HEK293 (cell line): Measurements from ENCODE around the gene MIR17HG.

Experiments used
- AEBP2 ChIP-seq: fragments of 450-650 bp; formaldehyde crosslinking; IDR thresholded peaks from 2 replicates; pipeline ENCODE4 v1.5.1; 2016; ENCODE audit warnings: missing biosample characterization, missing genetic modification characterization, borderline replicate concordance
- BCL11A ChIP-seq: fragments of 450-650 bp; formaldehyde crosslinking; IDR thresholded peaks from 2 replicates; pipeline ENCODE4 v1.5.1; 2016; ENCODE audit warnings: low read depth, missing biosample characterization, missing genetic modification characterization
- HOXC10 ChIP-seq: sonication (generic); formaldehyde crosslinking; IDR thresholded peaks from 2 replicates; pipeline ENCODE4 v1.8.1; 2023; ENCODE audit warnings: mild to moderate bottlenecking, missing genetic modification reagents
- KLF10 ChIP-seq: fragments of 450-650 bp; IDR thresholded peaks from 2 replicates; pipeline ENCODE4 v1.5.1; 2018; ENCODE audit warnings: missing biosample characterization, mild to moderate bottlenecking, missing genetic modification characterization
- KLF9 ChIP-seq: fragments of 450-650 bp; formaldehyde crosslinking; IDR thresholded peaks from 2 replicates; pipeline ENCODE4 v1.5.1; 2016; ENCODE audit warnings: missing biosample characterization, missing genetic modification characterization, low read depth
- MZF1 ChIP-seq: fragments of 450-650 bp; formaldehyde crosslinking; IDR thresholded peaks from 2 replicates; pipeline ENCODE4 v1.5.1; 2017; ENCODE audit warnings: missing biosample characterization, missing genetic modification characterization, borderline replicate concordance
- PRDM2 ChIP-seq: fragments of 450-650 bp; formaldehyde crosslinking; IDR thresholded peaks from 2 replicates; pipeline ENCODE4 v1.5.1; 2016; ENCODE audit warnings: missing biosample characterization, missing genetic modification characterization, borderline replicate concordance
- PRDM4 ChIP-seq: fragments of 450-650 bp; formaldehyde crosslinking; IDR thresholded peaks from 2 replicates; pipeline ENCODE4 v1.5.1; 2017; ENCODE audit warnings: missing biosample characterization, missing genetic modification characterization
- ZBTB48 ChIP-seq: fragments of 450-650 bp; formaldehyde crosslinking; IDR thresholded peaks from 2 replicates; pipeline ENCODE4 v1.5.1; 2016; ENCODE audit warnings: missing biosample characterization, missing genetic modification characterization
- ZBTB8A ChIP-seq: fragments of 450-650 bp; formaldehyde crosslinking; IDR thresholded peaks from 2 replicates; pipeline ENCODE4 v1.5.1; 2016; ENCODE audit warnings: missing biosample characterization, missing genetic modification characterization
- ZNF138 ChIP-seq: fragments of 450-650 bp; formaldehyde crosslinking; IDR thresholded peaks from 2 replicates; pipeline ENCODE4 v1.5.1; 2016; ENCODE audit warnings: missing biosample characterization, missing genetic modification characterization, borderline replicate concordance
- ZNF174 ChIP-seq: fragments of 450-650 bp; formaldehyde crosslinking; IDR thresholded peaks from 2 replicates; pipeline ENCODE4 v1.5.0; 2017; ENCODE audit warnings: missing biosample characterization, mild to moderate bottlenecking, missing genetic modification characterization
- ZNF19 ChIP-seq: fragments of 450-650 bp; formaldehyde crosslinking; IDR thresholded peaks from 2 replicates; pipeline ENCODE4; 2016; ENCODE audit warnings: missing biosample characterization, missing genetic modification characterization, low read depth
- ZNF302 ChIP-seq: fragments of 450-650 bp; formaldehyde crosslinking; IDR thresholded peaks from 2 replicates; pipeline ENCODE4 v1.5.1; 2016; ENCODE audit warnings: missing biosample characterization, missing genetic modification characterization, low read depth
- ZNF350 ChIP-seq: fragments of 450-650 bp; formaldehyde crosslinking; IDR thresholded peaks from 2 replicates; pipeline ENCODE4 v1.5.0; 2017; ENCODE audit warnings: missing biosample characterization, mild to moderate bottlenecking, missing genetic modification characterization
- ZNF394 ChIP-seq: fragments of 450-650 bp; formaldehyde crosslinking; IDR thresholded peaks from 2 replicates; pipeline ENCODE4 v1.5.1; 2016; ENCODE audit warnings: missing biosample characterization, missing genetic modification characterization, mild to moderate bottlenecking, moderate library complexity, borderline replicate concordance
- ZNF48 ChIP-seq: fragments of 450-650 bp; formaldehyde crosslinking; IDR thresholded peaks from 2 replicates; pipeline ENCODE4 v1.5.1; 2016; ENCODE audit warnings: missing biosample characterization, missing genetic modification characterization
- ZNF513 ChIP-seq: fragments of 450-650 bp; IDR thresholded peaks from 2 replicates; pipeline ENCODE4 v1.5.1; 2018; ENCODE audit warnings: missing biosample characterization, missing genetic modification characterization
- ZNF518A ChIP-seq: fragments of 450-650 bp; formaldehyde crosslinking; conservative IDR thresholded peaks from 2 replicates; pipeline ENCODE4 v1.5.1; 2016; ENCODE audit warnings: low read depth, missing biosample characterization, missing genetic modification characterization
- ZNF529 ChIP-seq: fragments of 450-650 bp; formaldehyde crosslinking; IDR thresholded peaks from 2 replicates; pipeline ENCODE4 v1.5.1; 2017; ENCODE audit warnings: missing genetic modification characterization, missing biosample characterization; ENCODE audit not compliant: insufficient replicate concordance
- ZNF600 ChIP-seq: fragments of 450-650 bp; formaldehyde crosslinking; IDR thresholded peaks from 2 replicates; pipeline ENCODE4 v1.5.1; 2016; ENCODE audit warnings: missing biosample characterization, missing genetic modification characterization
- ZNF621 ChIP-seq: fragments of 450-650 bp; formaldehyde crosslinking; IDR thresholded peaks from 2 replicates; pipeline ENCODE4 v1.5.1; 2017; ENCODE audit warnings: missing biosample characterization, missing genetic modification characterization
- ZNF624 ChIP-seq: fragments of 450-650 bp; formaldehyde crosslinking; IDR thresholded peaks from 2 replicates; pipeline ENCODE4 v1.5.1; 2017; ENCODE audit warnings: missing biosample characterization, missing genetic modification characterization
- ZNF837 ChIP-seq: fragments of 450-650 bp; formaldehyde crosslinking; IDR thresholded peaks from 2 replicates; pipeline ENCODE4 v1.5.1; 2016; ENCODE audit warnings: missing biosample characterization, missing genetic modification characterization

Gene MIR17HG

GRCh38 chr13:91348906-91349435 lies 1.5 kb downstream of the MIR17HG start (continued):
- TF ChIP-seq MZF1 (tag by site-specific recombination) = no peak
- no peak for TF ChIP-seq ZNF19 (tag by site-specific recombination)
- no peak for TF ChIP-seq PRDM4 (tag by site-specific recombination)
- TF ChIP-seq ZNF513 (tag by site-specific recombination) = no peak
- no peak for TF ChIP-seq ZNF518A
- no peak for TF ChIP-seq ZNF621
- TF ChIP-seq ZNF600 (tag by site-specific recombination) = peak; percentile 55
- TF ChIP-seq ZBTB48 (tag by site-specific recombination) = no peak
- no peak for TF ChIP-seq PRDM2 (tag by site-specific recombination)
- TF ChIP-seq KLF10 = peak; percentile 29; the same call in 1 of the 2 replicates
- no peak for TF ChIP-seq ZNF394 (tag by site-specific recombination)
- TF ChIP-seq ZNF837 (tag by site-specific recombination) = no peak
- no peak for TF ChIP-seq ZNF302 (tag by site-specific recombination)
- TF ChIP-seq ZNF350 (tag by site-specific recombination) = no peak
- TF ChIP-seq ZNF174 = no peak
- no peak for TF ChIP-seq AEBP2
- peak; percentile 62 for TF ChIP-seq ZBTB8A (tag by site-specific recombination)
- TF ChIP-seq BCL11A (tag by site-specific recombination) = no peak
- no peak for TF ChIP-seq ZNF529 (tag by site-specific recombination)
- no peak for TF ChIP-seq ZNF624
- TF ChIP-seq ZNF138 (tag by site-specific recombination) = no peak
- TF ChIP-seq KLF9 = peak; percentile 29; the same call in 1 of the 2 replicates
- TF ChIP-seq HOXC10 = no peak
- TF ChIP-seq ZNF48 (tag by site-specific recombination) = no peak
